NCI-H2227 (cell line): ENCODE data around the gene COL27A1.
A peak's percentile ranks its signal among the peaks of the same experiment; 100 is the strongest.

Experiments used
- DNase-seq: peaks from one replicate; lab custom pipeline; 2025; ENCODE audit not compliant: unreplicated experiment; lab: John Stamatoyannopoulos, UW

COL27A1 gene

GRCh38 chr9:114155263-114155994, at the start of gene COL27A1:
TSS of gene COL27A1 (plus strand) at chr9:114155537. CDS start at chr9:114155951, 414 bp downstream.
- DNase-seq, result peak; percentile 71

- no peak for DNase-seq
Observed at GRCh38 chr9:114107286-114108001, 47.9 kb upstream of the COL27A1 start.

- DNase-seq, result peak; percentile 62
Observed at GRCh38 chr9:114108016-114108833, 47.1 kb upstream of the COL27A1 start.

- DNase-seq, result no peak
Observed at GRCh38 chr9:114109124-114109523, 46.2 kb upstream of the COL27A1 start.

GRCh38 chr9:114110180-114110579, 45.2 kb upstream of the COL27A1 start:
- no peak for DNase-seq

- no peak for DNase-seq
Observed at GRCh38 chr9:114112325-114112724, 43.0 kb upstream of the COL27A1 start.

- no peak for DNase-seq
Observed at GRCh38 chr9:114112778-114113584, 42.4 kb upstream of the COL27A1 start.

DNA sequence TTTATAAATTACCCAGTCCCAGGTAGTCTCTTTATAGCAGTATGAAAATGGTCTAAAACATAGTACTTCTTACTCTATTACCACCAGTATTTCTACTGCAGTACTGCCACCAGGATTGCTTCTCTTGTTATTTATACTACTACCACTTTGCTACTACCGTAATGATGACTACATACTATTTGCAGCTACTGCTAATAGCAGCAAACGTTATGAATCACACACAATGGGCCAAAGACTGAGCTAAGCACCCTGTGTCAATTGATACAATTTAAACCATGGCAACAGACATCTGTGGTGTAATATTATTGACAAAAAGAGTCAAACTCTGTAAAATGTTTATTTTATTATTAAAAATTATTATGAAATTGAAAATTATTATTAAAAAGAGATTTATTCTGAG, 41.0 kb upstream of the COL27A1 start:
- no peak for DNase-seq

DNA sequence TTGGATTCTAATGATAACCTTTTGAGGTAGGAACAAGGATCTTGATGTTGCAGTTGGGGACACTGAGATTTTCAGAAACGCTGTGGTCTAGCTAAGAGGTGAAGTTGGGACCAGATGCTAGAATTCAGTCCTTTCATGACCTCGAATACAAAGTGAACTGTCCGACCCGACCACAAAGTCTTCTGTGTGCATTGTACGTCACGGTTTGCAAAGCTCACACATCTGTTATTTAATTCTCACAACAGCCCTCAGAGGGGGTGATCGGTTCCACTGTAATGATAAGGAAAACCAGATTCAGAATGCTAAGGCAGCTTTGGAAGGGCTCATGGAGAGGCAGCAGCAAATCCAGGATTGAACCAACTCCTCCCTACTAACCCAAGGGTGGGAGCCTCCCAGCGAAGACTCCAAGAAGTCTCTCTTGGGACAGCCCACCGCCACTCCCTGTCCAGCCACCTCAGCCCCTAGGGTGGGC, 39.6 kb upstream of the COL27A1 start:
- DNase-seq, result no peak

- DNase-seq, result no peak
Observed at GRCh38 chr9:114116126-114116747, 39.1 kb upstream of the COL27A1 start.

DNA sequence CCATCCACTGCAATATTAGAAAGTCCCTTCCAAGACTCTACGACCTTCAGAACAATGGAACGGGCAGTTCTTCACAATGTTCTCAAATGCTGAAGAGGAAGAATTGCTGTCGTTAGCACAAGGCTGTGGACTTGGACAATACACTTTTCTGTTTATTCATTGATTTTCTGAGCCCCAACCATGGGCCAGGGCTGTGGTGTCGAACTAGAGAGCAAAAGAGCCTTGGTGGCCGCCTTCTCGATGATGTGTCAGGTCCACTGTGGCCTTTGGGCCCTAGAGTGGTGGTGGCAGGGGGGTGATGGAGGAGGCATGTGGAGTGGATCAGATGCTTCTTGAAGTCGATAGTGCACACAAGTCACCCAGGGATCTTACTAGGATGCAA, 37.7 kb upstream of the COL27A1 start:
- no peak for DNase-seq

DNA sequence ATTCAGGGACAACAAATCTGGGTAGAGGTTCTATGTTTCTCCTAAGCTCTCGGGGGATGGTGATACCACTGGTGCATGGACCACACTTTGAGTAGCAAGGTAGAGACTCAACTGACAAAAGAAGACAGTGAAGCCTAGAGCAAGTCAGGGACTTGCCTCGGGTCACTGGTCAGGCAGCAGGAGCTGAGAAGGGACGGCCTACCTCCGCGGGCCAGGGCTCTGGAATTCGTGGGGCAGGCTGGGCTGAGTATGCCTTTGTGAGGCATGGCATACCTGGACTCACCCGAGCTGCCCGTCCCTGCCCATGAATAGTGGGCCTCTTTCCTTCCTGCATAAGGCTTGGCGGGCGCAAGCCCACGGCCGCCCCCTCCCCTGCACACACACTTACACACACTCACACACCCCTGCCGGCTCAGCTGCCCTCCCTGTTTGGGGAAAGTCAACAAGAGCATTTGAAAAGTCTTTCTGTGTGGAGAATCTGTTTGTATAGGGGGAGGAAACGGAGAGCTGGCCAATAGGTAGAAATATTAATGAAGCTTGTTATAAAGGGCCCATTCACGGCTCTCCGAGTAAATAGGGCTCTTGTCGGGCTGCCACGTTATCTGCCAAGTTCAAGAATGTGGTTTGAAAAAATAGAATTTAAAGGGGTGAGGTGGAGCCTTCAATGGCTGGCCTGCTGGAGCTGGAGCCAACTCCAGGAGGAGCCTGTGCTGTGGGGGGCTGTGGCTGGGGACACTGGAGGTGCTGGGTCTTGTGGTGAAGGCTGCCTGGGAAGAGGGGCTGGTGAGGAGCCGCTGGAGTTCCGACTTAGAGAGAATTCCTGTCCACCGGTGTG, 37.1 kb upstream of the COL27A1 start:
- no peak for DNase-seq

- no peak for DNase-seq
Observed at GRCh38 chr9:114119242-114120191, 35.8 kb upstream of the COL27A1 start.

GRCh38 chr9:114120192-114121014, 34.9 kb upstream of the COL27A1 start:
- no peak for DNase-seq

- DNase-seq, result peak; percentile 7
Observed at GRCh38 chr9:114121227-114122135, 33.9 kb upstream of the COL27A1 start.
